HPDE6-E6E7 (cell line): Measurements from ENCODE around the gene FAM193A.
"Not testable (repeated sequence)": the region's sequence is repeated elsewhere in the genome, so short reads cannot be mapped to it uniquely, and the experiment has no call there.

Experiments used
- DNase-seq: peaks from one replicate; pipeline ENCODE4 v3.0.0; 2011; ENCODE audit warnings: missing footprints; ENCODE audit errors: extremely low spot score

The FAM193A gene

DNA sequence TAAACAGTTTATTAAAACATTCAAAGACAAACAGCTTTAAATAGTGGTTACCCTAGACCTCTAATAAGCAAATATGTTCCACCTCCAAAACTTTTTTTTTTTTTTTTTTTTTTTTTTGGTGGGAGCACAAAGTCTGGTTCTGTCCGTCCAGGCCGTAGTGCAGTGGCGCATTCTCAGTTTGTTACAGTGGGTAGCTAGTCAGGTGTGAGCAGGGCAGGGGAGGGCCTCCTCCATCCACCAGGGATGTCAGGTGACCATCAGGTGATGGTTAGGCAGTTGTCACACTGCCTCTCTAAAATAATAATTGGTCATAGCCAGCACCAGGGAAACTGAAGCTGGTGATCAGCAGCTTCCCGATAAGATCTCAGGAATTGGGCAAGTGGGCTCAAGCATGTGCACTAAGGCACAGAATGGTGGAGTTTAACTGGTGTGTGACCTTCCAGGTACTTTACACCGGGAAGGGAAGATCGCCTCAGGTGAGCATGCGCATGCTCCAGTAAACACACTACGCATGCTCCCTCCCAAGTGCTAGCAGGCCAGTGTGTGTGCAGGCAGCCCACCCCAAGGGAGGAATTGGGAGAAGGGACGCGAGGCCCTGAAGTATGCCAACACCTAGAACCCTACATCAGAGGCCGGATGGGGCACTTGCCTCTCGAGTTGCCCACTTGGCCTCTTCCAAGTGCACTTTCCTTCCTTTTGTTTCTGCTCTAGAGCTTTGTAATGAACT, 192.5 kb downstream of the FAM193A start:
- DNase-seq: no peak

DNA sequence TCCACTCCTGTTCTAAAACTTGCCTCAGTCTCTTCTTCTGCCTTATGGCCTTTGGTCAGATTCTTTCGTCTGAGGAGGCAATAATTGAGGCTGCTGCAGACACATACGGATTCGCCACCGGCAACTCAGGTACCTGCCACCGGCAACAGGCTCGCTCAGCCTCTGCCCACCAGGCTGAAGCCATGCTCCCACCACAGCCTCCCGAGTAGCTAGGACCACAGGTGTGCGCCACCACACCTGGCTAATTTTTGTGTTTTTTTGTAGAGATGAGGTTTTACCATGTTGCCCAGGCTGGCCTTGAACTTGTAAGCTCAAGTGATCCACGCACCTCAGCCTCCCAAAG, 193.1 kb downstream of the FAM193A start:
- no peak for DNase-seq

DNA sequence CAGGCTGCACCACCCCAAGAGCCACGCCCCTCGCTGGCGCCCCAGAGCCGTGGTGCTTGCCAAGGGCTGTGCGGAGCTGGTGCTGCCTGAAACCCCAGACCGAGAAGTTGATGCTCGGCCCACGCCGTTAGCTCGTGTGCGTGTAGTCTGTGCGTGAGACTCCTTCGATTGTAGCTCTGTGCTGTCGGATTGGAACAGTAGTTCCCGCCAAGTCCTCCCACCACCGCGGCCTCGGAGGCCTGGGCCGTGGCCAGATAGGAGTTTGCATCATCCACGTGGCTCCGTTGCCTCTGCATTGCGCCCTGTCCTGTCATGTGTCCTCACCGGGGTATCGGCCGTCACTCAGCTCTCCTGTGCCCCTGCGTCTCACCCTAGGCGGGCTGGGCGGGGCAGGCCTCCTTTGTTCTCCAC, 195.5 kb downstream of the FAM193A start:
- no peak for DNase-seq

GRCh38 chr4:2732526-2732925, 196.1 kb downstream of the FAM193A start:
- no peak for DNase-seq

GRCh38 chr4:2733001-2733843, 196.8 kb downstream of the FAM193A start:
- DNase-seq: no peak

DNA sequence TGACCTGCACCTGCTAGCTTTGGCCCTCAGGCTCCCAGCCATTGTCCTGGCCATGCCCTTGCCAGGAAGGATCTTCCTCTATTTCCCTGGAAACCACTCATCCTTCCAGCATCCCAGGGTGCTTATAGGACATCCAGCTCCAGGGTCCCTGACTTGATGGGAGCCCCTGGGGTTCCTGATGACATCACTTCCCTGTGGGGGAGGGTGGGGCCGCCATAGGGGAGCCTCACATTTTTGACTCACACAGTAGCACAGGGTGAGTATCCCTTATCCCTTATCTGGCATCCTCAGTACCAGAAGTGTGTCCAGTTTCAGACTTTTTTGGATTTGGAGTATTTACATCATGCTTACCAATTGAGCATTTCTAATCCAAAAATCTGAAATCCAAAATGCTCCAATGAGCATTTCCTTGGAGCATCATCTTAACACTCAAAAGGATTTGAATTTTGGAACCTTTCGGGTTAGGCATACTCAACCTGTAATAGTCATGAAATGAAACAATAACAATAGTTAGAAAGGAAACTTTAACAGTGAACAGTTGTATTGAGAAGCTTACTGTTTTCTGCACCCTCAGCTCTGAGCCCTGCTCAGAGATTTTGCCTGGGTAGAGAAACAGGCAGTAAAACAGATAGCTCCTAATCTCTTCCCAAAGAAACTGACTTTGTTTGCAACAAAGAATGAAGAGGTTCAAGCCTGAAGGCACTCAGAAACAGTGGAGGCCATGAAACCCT, 197.6 kb downstream of the FAM193A start:
- DNase-seq: no peak

GRCh38 chr4:2734612-2735011, 198.2 kb downstream of the FAM193A start:
- DNase-seq: no peak

DNA sequence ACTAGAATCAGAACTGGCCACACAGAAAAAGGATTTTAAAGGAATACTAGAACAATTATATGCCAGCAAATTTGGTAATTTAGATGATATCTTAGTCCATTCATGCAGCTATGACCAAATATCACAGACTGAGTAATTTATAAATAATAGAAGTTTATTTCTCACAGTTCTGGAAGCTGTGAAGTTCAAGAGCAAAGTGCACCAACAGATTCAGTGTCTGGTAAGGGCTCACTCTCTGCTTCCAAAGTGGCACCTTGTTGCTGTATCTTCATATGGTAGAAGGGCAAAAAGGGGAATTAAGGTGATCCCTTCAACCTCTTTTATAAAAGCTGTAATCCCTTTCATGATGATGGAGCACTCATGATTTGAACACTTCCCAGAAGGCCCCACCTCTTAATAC, 199.4 kb downstream of the FAM193A start:
- no peak for DNase-seq

GRCh38 chr4:2738296-2738695, 201.8 kb downstream of the FAM193A start:
- DNase-seq: not testable (repeated sequence)

GRCh38 chr4:2741626-2742025, 205.2 kb downstream of the FAM193A start:
- DNase-seq: no peak

DNA sequence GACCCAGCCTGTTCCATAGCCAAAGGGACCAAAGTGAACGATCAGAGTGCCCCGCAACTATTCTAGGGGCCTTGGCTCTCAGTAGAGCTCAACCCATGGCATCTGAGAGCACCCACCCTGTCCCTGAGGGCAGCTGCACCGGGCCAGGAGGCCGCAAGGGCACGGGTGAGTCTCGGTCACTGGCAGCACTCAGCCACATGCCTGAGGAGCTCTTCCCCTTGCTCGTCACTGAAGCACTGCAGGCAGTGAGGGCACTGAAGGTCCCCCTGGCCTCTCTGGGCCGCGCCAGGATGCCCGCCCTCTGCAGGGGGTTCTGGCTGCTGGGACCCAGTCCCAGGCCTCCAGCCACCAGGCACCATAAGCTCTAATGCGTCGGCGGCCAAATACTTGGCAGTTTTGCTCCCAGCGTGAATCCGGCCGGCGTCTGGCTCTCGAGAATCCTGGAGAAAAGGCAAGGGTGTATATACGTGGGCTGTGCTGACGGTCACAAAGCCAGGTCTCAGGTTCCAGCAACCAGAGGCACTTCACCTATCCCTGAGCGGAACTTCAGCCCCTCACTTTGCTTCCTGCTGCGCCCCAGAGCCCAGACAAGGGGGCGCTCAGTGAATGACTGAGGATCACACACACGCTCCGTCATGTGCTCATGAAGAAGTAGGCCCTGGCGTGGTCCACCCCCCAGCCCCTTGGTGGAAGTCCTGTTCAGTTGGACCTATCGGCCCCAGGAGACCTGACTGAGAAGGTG, 205.8 kb downstream of the FAM193A start:
- DNase-seq: no peak

DNA sequence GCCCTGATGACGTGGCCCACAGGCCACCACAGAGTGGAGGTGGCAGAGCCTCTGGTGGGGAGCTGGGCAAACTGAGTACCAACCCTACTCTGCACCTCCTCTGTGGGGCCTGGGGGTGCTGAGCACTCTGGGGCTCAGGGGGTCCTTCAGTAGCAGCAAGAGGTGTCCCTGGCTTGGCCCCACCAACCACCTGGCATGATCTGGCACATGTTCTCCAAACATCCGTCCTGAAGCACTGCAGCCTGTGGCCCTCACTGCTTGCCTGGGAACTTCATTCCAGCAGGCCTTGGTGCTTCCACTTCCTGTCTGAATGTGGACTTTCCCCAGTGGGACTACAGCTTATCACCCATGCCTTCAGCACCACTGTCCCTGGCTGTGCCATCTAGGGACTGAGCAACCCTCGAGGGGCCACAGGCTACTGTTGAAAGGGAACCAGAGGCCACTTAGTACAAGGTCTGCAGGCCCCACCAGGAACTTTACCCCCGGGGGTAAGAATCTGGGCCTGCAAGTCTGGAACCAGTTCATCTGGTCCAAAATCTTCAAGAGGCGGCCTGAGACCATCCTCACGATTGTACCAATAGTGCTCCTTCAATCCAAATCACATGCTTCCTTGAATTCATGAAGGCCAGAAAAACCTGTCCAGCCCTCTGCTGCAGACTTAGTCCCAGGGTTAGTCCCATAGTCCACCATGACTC, 206.5 kb downstream of the FAM193A start:
- DNase-seq: no peak

DNA sequence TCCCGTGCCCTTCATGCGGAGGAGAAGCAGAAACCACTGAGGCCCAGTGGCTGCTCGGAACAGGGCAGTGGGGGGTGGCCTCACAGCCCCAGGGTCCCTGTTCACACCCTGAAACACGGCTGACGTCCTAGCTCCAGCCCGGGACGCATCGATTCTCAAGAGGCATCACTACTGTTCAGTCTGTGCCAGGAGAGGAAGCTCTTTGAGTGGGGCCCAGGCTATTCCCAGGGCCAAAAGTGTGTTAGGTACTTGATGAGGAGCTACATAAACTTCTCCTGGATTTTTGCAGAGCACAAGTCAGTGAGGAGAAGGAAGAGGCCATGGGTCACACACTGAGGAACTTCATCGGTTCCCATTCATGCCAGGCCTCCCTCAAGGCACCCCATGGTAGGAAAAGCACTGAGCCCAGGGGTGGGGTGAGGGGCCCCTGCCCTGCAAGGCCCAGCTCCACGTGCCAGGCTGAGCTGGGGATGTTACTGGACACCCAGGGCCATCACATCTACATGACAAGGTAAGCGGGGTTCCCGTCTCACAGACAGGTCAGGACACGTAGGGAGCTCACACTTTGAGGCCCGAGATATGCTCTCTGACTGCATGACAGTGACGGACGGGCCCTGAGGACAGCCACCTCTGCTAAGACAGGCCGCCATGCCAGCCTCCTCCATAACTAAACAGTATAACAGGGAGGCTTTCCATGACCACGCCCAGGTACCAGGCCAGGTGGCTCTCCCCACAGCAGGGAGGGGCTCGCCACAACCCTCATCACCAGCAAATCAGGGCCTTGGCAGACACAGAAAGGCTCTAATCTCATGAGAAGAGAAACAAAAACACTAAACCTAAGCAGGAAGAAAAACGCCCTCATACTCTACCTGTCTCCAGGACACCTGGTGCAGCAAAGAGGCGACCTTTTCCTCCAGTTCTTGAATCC, 207.3 kb downstream of the FAM193A start:
- no peak for DNase-seq

GRCh38 chr4:2744576-2745270, 208.3 kb downstream of the FAM193A start:
- DNase-seq: no peak

- DNase-seq: no peak
Observed at GRCh38 chr4:2745516-2745915, 209.1 kb downstream of the FAM193A start.

GRCh38 chr4:2745981-2746806, 209.7 kb downstream of the FAM193A start:
- DNase-seq: peak; percentile 61

DNA sequence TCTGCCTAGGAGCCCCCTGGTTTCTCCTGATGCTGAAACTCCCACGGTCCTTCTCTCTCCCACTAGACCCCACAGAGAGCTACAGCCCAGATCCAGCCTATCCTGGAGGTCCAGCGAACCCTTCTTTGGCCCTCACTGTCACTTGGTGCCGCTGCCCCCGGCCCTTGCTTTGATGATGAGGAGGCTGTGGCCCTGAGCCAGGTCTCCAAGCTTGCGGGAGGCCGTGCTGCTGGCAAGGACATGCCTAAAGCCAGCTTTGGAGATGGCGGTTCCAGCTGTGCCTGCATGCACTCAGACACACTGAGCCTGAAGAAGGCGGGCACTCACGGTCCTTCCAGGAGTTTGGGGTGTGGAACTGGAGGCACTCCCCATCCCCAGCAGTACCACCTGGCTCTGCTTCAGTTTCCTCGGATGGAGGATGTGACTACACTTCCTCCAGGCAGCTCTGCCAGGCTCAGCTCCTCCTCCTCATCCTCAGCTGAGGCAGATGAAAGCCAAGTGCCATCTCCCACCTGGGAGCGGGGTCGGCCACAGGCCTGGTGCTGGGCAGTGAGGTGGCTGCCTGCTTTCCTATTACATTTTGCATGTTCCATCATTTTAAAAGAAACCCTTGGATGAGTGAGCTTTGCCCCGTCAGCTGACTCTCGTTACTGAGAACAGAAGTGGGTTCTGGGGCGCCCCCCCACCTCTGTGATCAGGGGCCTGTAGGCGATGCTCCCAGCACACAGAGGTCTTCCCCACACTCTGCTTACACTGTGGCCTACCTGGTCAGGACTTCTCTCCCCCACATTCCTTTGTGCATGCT, 210.6 kb downstream of the FAM193A start:
- no peak for DNase-seq
